HG03103 (cell line): ENCODE results near the gene PMEPA1.

Source experiments
- ATAC-seq: cut with Tn5 transposase; IDR thresholded peaks from one replicate; pipeline ENCODE4 v1.9.1; 2021; ENCODE audit warnings: low read depth; ENCODE audit not compliant: unreplicated experiment

The PMEPA1 gene

DNA sequence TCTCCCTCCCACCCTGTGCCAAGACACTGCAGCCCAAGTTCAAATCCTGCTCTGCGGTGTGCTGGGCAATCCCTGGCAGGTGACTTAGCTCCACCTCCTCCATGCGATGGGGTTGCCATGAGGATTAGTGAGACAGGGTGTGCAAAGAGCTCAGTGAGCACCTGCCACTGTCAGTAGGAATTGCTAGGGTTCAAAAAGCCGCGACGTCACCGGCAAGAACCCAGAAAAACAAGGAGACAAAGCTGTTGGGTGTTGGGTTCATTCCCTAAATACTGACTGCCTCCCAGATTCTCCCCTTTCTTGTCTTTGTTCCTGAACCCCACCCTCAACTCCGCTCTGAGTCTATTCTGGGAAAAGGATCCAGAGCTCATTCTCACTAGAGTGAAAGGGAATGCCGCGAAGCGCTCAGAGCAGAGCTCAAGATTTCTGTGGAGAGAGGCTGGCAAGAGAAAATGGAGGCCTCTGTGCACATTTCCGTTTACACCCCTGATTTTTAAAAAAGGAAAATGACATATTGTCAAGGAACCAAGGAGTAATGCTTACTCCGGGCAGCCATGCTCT is 13.3 kb downstream of the PMEPA1 start:
- no peak for ATAC-seq

DNA sequence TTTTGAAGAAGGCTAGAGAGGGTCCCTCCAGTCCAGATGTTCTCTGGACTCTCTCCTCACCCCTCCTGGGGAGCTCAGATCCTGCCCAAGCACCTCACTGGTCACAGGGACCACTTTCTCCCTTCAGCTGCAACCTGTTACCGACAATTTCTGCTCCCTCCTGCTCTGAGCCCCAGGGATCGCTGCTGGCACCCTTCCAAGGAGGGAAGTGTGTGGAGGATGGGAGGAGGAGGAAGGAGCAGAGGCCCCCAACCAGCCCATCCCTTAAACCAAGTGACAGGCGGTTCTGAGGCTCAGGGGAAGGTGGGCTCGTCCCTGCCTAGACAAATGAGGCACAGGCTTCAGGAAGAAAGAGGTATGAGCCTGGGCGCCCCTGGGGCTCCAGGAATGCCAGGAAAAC is 13.9 kb downstream of the PMEPA1 start:
- ATAC-seq = no peak

DNA sequence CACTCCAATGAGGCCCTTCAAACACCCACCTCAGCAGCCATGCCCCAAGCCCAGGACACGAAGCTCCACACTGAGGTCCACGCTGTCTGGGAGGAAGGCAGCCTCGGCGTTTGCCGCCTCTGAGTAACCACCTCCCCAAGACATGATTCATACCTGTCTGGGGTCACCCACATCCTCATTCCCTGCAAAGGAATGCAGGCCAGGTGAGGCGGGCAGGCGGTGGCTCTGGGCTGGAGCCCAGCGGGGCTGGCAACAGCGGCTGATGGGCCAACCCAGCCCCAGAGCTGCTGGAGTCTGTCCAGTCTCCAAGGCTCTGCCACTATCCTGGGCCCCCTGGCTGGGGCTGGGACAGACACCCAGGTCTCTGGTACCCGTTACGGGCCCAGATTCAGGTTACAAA is 14.8 kb downstream of the PMEPA1 start:
- no peak for ATAC-seq

DNA sequence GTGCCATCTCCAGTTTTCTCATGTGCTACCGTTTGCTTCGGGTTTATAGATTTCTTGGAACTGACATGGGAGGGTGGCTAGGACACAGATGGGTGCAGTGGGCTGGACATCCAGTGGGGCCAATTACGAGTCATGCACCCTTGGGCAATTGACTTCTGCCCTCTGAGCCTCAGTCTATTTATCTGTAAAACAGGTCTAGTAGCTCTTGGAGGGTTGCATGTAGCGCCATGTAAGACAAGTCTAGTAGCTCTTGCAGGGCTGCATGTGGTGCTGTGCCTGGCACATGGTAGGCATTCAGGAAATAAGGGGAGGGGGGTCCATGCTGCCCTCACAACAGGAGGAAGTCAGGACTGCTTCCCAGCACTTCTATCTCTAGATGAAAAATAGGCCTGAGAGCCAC is 15.3 kb downstream of the PMEPA1 start:
- ATAC-seq = no peak

DNA sequence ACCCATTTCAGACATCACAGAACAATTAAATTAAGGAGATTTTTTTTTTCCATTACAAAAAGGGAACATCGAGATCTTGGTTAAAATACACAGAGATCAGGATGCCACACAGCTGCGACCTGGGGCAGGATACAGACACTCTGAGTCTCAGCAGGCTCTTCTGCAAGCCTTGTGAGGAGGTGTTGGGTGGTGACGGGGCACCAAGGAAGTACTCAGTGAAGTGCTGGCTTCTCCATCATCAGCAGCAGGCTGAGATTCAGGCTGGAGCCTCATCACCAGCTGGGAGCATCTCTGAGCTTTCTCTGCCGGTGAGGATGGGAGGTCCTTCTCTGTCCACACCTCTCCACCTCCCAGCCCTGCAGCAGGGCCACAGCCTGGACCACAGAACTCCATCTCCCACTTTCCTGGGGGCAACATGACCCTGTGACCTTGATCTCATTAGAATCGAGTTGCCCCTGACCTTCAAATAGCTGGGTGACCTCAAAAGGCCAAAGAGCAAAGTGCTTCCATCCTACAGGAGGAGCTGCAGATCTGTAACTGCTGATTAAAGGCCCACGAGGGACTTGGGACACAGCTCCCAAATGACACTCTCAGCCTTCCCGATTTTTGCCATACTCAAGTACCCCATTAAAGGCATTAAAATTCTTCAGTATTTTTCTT is 16.0 kb downstream of the PMEPA1 start:
- ATAC-seq = no peak

DNA sequence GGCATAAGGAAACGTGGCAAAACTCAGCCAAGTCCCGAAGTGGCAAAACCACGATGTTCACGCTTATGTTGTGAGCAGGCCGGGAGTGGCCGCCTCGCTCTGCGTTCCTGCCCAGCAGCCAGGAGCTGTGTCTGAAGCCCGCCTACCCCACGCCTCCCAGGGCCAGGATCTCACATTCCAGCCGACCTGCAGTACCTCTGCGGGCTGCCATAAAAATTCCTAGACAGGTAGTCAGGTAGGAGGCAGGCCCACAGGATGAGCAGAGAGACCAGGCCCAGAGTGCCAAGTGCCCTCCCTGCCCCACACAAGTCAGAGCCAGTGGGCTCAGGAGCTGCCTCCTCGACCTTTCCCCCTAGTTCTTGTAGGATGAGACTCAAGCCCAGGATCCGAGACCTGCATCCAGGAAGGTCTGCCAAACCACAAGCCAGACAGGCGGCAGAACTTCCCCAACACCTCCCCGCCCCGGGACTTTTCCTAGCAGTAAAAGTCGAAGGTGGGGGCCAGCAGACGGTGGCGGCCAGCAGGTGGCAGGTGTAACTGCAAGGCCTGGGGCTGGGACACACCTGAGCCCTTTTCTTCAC is 16.7 kb downstream of the PMEPA1 start:
- ATAC-seq = no peak

DNA sequence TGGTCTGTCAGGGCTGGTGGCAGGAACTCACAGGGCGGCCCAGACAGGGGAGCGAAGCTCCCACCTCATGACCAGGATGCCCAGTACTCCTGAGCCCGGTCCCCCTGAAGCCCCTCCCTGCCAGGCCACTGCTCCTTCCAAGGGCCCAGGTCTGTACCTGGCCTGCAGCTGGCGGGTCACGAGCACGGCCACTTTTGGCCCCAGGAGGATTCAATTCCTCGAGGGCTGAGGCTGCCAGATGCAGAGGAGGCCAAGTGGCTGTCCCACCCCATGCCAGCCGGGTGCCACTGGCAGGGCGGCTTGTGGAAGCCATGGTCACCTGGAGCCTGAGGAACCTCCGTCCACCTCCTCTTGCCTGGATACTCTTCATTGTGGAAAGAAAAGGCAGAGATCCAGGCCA is 17.4 kb downstream of the PMEPA1 start:
- ATAC-seq = no peak

DNA sequence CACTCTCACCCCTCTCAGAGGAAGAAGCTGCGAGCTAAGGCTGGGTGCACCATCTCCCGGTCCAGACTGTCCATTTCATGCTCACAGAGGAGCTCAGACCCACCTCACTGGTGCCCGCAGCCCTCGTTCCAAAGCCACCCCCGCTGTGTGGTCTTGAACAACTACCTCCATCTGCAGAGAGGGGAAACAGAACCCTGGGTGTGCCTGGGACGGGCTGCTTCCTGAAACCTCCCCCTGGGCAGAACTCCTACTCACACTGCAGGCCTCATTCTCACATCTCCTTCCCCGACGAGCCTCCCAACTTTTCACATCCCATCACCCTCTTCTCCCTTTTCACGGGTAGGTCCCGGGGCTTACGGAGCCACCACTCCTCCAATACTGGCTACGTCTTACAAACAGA is 18.1 kb downstream of the PMEPA1 start:
- ATAC-seq = no peak

DNA sequence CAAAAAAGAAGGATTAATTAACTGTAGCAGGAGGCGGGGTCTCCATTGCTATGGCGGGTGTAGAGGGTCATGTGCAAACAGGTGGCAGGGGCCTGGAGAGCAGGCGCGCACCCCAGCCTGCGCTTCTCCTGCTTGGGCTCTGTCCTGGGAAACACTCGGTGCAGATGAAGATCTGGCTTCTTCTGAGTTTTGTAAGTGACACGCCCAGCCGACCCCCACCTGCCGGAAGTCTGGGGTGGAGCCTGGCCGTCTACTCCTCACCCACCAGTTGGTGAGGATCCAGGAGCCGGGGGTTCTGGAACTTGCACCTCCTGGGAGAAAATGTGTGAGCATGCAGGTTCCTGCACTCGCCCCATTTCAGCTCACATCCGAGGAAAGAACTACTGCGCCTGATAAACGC is 19.3 kb downstream of the PMEPA1 start:
- ATAC-seq = no peak

DNA sequence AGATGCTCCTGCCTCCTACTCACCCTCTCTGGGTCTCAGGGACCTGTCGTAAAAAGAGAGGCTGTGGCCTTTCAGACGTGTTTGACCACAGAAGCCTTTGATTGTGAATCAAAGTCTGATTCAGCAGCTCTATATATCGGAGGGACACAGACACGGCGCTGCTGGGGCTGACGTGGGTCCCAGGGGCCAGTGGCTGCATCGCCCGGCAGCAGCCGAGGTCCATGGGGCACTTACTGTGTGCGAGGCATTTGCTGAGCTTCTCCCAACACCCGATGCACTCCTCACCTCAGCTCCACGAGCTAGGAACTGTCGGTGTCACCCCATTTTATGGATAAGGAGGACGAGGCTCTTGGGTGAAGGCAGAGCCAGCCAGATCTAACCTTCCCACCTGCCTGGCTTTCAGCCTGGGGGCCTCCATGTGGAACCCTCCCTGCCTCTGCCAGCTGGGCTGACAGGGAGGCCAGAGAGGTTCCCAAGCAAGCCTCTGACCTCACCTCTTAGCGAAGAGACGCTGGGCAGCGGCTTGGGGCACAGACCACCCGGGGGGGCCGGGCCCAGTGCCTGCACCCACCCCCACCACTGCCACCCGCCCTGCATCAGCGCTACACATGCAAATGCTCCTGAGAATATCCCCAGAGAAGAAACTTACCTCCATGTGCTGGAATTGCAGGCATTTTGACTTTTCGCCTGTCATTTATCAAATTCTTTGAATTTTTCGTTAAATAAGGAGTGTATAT is 19.9 kb downstream of the PMEPA1 start:
- no peak for ATAC-seq

DNA sequence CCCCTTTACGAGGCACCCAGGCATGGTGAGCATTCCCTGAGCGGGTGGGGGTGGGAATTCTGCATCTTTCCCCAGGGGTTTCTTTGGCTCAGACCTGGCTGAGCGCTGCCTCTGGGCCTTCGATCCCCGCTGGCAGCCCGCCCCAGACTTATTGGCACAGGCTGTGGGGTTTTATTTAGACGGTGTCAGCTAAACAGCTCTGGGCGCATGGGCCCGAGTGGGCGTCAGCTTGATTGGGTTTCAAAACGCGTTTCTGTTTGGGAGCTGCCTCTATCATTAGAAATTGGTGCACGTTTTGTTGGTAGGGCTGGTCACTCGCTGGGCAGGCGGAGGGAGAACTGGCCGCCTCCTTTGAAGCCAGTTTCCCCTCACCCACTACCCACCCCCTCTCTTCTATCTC is 21.0 kb downstream of the PMEPA1 start:
- no peak for ATAC-seq

DNA sequence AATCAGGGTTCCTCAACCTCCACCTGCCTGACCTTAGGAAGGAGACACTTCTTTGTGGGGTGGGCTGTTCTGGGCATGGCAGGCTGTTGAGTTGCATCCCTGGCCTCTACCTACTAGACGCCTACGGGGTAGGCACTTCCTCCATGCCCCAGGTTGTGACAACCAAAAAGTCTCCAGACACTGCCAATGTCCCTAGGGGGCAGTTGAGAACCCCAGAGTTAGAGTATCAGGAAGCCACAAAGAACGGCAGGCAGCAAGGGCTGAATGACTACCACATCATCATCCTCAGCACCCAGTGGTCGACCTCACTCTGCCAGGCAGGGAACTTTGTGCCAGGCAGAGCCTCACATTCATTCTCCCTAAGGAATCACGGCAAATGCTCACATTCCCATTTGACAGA is 21.5 kb downstream of the PMEPA1 start:
- no peak for ATAC-seq

DNA sequence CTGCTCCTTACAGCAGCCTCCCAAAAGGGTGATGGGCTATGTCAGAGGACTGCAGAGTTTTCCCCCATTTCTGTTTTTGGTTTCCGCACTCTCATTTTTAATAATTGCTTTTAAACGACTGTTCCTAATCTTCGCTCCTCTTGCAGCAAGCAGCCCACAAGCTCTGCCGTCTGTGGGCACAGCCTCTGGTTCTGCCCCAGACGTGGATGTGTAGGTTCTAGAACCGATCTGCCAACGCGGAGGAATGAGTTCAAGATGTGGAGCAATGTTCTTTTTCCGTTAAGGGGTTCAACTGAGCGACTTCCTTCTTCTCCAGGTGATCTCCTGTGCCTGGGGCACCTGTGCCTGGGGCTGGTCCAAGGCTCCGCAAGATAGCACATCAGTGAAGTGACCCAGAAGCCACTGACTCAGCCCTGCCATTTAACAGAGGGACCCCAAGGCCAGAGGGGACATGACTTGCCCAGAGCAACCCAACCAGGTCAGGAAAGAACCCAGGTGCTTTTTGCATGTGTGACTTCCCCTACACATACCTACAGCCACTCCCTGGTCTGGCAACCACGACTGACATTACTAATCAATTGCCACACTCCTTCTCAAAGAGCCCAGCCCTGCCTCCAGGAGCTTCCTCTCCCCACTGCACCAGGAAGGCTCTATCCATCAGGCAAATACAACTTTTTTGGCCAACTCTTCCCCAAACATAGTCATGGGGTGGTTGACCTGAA is 22.7 kb downstream of the PMEPA1 start:
- ATAC-seq = no peak

DNA sequence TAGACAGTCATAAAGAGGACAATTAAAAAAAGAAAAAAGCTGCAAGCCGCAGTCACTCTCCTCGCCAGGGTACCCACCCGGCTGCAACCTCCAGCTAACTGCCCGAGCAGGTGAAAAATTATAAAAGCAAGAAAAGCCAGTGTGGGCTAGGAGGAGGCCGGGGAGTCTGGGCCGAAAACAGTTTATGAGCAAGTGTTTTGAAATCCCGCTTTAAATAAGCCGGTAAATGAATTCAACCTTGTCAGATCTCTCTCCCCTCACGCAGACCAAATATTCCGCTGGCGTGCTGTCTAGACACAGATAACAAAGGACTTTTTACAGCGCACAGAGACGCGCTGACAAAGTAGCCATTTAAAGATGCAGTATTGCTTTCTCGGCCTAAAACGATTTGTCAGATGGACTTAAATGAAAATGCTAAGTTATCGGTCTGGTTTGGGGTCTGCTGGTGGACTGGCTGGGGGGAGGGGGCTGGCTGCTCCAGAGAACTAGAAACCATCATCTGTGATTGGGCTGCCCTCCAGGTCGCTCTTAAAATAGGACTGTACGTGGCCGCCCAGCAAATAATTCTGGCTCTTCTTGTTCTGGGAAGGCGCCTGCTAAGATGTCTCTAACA is 24.6 kb downstream of the PMEPA1 start:
- ATAC-seq = no peak

DNA sequence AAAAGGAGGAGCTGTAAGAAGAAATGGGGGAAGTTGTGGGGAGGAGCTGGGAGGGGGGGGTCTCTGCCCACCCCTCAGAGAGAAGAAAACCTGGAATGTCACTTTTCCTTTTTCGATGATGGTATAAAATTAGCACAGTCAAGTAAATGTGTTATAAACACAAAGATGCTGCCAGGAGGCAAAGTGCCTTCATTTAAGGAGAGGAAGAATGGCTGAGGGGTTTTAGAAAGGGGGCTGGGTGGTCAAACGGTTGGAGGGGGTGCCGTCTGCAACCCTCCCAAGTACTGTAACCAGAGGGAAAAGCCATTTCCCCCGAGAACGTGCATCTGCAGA is 25.0 kb downstream of the PMEPA1 start:
- ATAC-seq = no peak

DNA sequence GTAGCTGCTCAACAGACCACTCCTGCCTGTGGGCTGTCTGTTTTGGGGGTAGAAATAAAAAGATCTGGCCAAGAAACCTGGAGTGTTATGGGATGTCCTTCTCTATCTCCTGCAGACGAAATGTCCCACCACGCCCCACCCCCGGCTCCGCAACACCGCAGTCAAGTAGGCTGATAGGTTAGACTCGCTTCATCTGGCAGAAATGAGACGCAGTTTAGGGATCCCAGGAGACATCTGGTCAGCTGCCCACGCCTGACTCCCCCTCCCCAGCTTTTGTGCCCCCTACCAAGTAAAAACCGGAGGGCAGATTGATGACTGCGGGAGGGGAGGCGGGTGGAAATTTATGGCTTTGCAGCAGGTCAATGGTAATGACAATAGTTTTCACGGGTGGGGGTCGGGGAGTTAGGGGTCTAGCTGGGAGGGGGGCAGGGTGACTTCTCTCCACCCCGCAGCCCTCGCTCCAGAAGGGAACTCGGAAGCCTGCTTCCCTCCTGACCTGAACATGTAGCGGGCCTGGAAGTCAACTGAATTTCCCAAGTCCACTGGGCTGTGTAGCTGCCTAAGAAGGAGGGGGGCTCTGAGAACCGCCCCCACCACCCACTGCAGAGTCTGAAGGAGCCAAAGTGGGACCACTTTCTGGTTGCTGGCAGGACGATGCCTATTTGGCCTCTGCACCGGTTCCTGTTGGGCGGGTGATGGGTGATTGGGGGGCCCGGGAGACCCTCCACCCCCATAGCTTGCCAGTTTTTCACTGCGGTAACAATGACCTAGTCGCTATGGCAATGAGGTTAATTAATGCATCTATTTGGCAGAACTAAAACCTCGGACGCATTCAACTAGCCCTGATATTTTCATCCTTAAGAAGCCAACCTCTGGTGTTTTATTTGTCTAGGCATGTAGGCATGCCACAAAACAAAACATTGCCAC is 25.7 kb downstream of the PMEPA1 start:
- ATAC-seq = no peak

DNA sequence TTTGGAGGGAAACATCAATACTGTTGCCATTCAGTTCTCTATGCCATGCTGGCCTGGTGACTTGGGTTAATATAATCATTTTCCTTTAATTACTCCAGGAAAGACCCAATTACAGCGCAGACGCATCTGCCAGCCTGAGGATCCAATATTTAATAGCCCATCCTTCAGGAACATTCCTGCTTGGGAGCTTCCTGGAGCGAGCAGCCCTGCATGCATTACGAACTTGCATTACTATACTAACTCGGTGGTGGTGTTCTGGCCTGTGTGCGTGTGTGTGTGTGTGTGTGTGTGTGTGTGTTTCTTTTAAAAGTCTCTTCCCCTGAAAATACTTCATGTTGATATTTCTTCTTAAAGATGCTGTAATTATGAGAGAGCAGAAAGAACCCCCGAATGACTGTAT is 26.5 kb downstream of the PMEPA1 start:
- no peak for ATAC-seq

DNA sequence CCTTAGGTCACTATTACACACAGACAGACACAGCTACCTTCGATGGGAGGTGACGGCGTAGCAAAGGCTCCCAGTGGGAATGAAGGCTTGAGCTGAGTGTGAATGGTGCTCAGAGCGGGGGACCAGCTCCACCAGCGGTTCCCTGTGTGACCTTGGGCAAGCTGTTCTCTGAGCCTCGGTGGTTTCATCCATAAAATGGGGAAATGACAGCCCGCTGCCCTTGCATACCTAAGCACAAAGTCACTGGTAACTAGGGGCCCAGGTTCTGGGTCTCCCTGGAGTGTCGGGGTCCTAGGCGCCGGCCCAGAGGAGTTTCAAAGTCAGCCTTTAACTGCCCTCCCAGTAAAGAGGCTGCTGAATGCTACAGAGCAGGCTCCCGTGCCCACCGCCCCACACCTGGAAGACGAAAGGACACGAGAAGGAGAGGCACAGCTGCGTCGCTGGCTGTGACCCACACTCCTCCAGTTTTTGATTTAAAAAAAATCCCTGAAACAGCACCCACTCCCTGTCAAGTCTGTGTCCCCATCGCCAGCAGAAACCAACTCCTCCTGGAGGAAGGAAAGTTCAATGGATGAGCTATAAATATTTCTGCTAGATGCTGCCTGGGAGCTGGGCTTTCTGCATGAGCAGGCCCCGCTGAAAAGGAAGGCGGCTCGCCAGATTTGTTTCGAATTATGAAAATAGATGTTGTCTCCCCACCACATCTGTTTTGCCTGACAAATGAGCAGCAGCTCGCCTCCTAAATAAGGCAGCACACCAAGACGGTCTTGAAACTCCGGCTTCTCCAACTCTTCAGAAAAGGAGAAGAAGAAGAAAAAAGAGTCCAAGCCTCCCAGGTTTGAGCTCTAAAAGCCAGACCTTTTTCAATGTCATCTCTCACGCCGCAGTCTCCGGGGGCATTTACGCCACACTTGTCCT is 27.4 kb downstream of the PMEPA1 start:
- peak; percentile 39 for ATAC-seq
